ENCODE results near the gene ZBTB48.
A peak's percentile ranks its signal among the peaks of the same experiment; 100 is the strongest.

ZBTB48 gene

GRCh38 chr1:6570987-6571386 is 8.8 kb upstream of the ZBTB48 start:
- Histone ChIP-seq H3K4me3 (no peak overlapping the region), H3K27ac (no peak overlapping the region)

GRCh38 chr1:6572653-6573383 is 7.0 kb upstream of the ZBTB48 start:
- Histone ChIP-seq H3K27ac (no peak overlapping the region), H3K4me3 (no peak overlapping the region)

- no peak overlapping the region for H3K4me3 ChIP-seq
- no peak overlapping the region for H3K27ac ChIP-seq
Measured at GRCh38 chr1:6574025-6574620, 5.7 kb upstream of the ZBTB48 start.

DNA sequence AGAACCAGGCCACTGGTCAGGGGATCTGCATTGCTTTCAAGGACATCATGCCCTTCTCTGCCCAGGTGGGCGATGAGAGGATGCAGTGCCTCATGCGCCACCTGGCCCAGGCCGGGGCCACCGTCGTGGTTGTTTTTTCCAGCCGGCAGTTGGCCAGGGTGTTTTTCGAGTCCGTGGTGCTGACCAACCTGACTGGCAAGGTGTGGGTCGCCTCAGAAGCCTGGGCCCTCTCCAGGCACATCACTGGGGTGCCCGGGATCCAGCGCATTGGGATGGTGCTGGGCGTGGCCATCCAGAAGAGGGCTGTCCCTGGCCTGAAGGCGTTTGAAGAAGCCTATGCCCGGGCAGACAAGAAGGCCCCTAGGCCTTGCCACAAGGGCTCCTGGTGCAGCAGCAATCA is 5.0 kb upstream of the ZBTB48 start:
- Histone ChIP-seq H3K27ac (no peak overlapping the region), H3K4me3 (no peak overlapping the region)

- Histone ChIP-seq H3K27ac (no peak overlapping the region), H3K4me3 (no peak overlapping the region)
Measured at GRCh38 chr1:6577831-6578525, 1.8 kb upstream of the ZBTB48 start.

- peak overlapping the region in 18 of 21 experiments; percentile 80 to 99 (median 94) for H3K27ac ChIP-seq
- H3K4me3 ChIP-seq = peak overlapping the region in 1 of 7 experiments; percentile 88
Measured at GRCh38 chr1:6578624-6579373, 995 bp upstream of the ZBTB48 start.

DNA sequence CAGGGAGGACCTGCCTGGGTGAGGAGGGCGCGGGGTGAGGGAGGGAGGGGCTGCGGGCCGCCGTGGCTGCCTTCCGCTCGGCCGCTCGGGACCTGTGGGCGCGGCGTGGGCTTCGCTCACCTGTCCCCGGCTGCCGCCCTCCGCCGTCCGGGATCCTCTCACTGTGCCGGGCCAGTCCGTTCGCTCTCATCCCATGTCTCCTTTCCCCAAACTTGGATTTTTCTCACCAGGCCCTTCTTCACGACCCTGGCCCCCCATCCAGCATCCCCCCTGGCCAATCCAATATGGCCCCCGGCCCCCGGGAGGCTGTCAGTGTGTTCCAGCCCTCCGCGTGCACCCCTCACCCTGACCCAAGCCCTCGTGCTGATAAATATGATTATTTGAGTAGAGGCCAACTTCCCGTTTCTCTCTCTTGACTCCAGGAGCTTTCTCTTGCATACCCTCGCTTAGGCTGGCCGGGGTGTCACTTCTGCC is 362 bp downstream of the ZBTB48 start:
- H3K4me3 ChIP-seq = peak overlapping the region; percentile 79 to 97 (median 88)
- peak overlapping the region; percentile 65 to 99 (median 94) for H3K27ac ChIP-seq

DNA sequence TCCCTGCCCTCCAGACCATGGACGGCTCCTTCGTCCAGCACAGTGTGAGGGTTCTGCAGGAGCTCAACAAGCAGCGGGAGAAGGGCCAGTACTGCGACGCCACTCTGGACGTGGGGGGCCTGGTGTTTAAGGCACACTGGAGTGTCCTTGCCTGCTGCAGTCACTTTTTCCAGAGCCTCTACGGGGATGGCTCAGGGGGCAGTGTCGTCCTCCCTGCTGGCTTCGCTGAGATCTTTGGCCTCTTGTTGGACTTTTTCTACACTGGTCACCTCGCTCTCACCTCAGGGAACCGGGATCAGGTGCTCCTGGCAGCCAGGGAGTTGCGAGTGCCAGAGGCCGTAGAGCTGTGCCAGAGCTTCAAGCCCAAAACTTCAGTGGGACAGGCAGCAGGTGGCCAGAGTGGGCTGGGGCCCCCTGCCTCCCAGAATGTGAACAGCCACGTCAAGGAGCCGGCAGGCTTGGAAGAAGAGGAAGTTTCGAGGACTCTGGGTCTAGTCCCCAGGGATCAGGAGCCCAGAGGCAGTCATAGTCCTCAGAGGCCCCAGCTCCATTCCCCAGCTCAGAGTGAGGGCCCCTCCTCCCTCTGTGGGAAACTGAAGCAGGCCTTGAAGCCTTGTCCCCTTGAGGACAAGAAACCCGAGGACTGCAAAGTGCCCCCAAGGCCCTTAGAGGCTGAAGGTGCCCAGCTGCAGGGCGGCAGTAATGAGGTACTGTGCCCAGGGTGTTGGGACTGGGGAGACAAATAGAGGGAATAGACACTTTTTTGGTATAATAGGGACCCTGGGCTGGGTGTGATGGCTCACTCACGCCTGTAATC is 1.0 kb downstream of the ZBTB48 start:
- peak overlapping the region; percentile 79 to 97 (median 88) for H3K4me3 ChIP-seq

DNA sequence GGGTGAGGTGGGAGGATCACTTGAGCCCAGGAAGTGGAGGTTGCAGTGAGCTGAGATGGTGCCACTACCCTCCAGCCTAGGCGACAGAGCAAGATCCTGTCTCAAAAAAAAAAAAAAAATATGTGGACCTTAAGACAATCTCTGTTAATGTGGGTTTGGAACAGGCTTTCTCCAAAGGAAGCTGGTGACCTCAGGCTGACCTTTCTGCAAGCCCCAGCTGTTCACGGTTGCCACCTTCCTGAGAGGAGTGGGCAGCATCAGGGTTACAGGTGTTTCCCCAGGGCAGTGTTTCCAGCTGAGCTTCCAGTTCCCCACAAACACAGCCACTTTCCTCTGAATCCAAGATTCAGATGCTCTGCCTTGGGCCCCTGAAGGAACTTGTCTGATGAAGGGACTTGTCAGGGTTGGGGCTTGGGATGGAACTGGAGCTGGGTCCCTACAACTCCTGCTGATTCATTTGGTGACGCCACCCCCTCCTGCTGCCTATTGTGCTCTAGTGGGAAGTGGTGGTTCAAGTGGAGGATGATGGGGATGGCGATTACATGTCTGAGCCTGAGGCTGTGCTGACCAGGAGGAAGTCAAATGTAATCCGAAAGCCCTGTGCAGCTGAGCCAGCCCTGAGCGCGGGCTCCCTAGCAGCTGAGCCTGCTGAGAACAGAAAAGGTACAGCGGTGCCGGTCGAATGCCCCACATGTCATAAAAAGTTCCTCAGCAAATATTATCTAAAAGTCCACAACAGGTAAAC is 1.9 kb downstream of the ZBTB48 start:
- H3K4me3 ChIP-seq = no peak overlapping the region
- H3K27ac ChIP-seq = peak overlapping the region in 7 of 21 experiments; percentile 15 to 99 (median 94)

More for the DNA sequence above, 1.0 kb downstream of the ZBTB48 start:
- H3K27ac ChIP-seq = peak overlapping the region in 20 of 21 experiments; percentile 80 to 99 (median 94)

DNA sequence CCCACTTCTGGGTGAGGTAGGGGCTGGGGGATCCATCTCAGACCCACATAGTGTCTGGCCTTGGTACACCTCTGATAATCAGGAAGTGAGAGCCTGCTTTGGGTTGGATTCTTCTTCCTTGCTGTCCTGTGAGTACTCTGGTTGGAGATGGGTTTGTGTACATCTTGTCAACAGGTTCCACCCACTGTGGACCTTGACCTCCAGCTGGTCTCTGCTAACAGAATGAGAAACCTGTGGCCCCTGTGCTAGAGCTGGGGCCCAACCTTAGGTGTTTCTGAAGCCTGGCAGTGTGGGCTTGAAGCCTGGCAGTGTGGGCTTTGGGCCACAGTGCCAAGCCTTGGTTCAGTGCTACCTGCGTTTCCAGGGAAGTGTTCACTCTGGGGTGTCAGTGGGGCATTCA is 2.6 kb downstream of the ZBTB48 start:
- H3K27ac ChIP-seq = peak overlapping the region in 2 of 21 experiments; percentile 15 to 94
- no peak overlapping the region for H3K4me3 ChIP-seq

DNA sequence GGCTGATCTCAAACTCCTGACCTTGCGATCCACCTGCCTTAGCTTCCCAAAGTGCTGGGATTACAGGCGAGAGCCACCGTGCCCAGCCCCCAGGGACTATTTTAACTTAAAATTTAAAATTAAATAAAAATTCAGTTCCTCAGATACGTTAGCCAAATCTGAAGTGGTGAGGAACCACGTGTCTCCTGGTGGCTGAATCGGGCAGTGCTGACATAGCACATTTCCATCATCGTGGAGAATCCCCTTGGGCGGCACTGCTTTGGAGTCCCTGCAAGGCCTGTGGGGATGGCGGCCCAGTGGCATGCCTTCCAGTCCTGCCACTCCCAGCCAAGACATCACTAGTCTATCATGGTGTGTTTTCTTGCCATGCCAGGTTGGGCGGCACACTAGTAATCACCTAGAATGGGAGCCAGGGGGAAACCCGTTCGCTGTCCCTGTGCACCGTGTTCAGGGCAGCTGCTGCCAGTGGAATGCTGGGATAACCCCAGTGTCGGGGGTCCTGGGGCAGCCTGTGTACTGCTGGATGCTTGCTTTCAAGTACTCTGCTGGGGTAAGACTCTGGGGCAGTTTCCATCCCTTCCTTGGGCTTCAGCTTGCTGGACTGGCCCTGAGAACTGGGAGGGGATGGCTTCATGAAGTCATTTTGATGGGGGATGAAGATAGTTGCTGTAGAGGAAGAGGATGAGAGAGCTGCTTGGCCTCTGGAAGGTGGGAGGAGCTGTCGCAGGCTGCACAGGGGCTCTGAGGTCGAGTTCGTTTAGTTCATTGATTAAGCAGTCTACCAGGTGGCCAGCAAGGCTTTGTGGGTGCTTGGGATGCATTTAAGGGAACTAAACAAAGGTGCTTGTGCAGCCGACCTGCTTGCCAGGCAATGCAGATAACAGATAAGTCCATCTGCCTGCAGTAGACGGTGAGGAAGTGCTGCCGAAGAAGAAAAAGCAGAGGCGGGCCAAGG is 4.6 kb downstream of the ZBTB48 start:
- Histone ChIP-seq H3K4me3 (no peak overlapping the region), H3K27ac (no peak overlapping the region)

DNA sequence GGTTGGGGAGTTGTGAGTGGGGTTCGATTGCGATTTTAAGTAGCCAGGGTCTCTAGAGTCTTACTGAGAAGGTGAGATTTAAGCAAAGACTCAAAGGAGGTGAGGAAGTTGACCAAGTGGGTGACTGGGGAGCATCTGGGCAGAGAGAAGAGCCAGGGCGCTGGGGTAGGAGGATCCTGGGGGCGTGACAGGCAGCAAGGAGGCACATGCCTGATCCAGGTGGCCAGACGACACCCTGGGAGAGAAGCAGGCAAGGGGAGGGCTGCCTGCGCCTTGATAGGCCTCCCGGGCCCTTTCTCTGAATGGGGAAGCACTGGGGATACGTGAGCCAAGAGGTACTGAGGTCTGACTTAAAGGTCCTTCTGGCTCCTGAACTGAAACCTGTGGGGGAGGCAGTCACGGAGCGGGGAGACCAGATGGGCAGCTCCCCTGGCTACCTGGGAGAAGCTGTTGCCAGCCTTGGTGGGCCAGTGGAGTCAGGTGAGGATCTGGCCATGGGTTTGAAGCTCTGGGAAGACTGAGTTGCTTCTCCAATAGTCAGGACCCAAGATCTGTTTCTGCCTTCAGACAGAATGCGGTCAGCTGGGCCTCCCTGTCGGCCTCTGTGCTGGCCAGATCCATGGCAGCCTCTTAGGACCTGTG is 5.4 kb downstream of the ZBTB48 start:
- H3K27ac ChIP-seq = no peak overlapping the region
- H3K4me3 ChIP-seq = no peak overlapping the region

DNA sequence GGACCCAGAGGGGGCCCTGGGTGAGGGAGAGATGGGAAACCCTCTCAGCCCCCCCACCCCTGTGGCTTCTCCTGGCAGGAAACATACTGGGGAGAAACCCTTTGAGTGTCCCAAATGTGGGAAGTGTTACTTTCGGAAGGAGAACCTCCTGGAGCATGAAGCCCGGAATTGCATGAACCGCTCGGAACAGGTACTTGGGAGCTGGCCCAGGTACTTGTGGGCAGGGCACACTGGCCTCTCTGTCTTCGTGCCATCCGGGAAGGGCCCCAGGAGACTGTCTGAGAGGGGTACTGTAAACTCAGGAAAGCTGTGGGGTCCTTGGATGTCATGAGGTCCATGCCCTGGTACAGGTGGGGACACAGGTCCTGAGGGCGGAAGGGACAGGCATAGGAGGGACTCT is 6.0 kb downstream of the ZBTB48 start:
- Histone ChIP-seq H3K27ac (no peak overlapping the region), H3K4me3 (no peak overlapping the region)

DNA sequence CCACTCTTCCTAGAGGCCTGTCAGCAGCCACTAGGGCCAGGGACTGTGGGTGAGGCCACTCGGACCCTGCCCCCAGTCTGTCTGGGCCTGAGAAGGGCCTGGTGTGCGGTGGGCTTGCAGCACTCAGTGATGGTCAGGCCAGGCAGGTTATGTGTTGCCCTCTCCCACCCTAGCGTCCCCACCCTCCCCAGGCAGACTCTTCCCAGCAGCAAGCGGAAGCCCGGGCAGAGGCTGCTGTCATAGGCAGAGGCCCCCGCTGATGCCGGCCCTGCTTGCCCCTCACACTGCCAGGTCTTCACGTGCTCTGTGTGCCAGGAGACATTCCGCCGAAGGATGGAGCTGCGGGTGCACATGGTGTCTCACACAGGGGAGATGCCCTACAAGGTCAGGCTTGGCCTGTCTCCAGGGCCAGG is 6.6 kb downstream of the ZBTB48 start:
- Histone ChIP-seq H3K27ac (no peak overlapping the region), H3K4me3 (no peak overlapping the region)

- no peak overlapping the region for H3K4me3 ChIP-seq
- peak overlapping the region in 4 of 21 experiments; percentile 16 to 51 (median 36) for H3K27ac ChIP-seq
Measured at GRCh38 chr1:6587261-6588005, 7.6 kb downstream of the ZBTB48 start.
